ENCODE measurements around the gene PIBF1.

PIBF1 gene

DNA sequence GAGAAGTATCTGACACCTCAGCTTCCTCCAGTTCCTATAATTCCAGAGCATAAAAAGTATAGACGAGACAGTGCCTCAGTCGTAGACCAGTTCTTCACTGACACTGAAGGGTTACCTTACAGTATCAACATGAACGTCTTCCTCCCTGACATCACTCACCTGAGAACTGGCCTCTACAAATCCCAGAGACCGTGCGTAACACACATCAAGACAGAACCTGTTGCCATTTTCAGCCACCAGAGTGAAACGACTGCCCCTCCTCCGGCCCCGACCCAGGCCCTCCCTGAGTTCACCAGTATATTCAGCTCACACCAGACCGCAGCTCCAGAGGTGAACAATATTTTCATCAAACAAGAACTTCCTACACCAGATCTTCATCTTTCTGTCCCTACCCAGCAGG lies 279.9 kb downstream of the PIBF1 start:
- H3K27me3 ChIP-seq (ENCODE audit: control insufficient read depth in 2 of 2, insufficient read depth in 2 of 2, low read length in 2 of 2): no peaks in the 10 kb centered on the region
- peak overlapping the region; percentile 85 to 89 for H3K27ac ChIP-seq (ENCODE audit: low read depth in 2 of 2, low read length in 2 of 2)
- H3K4me1 ChIP-seq (ENCODE audit: control insufficient read depth in 2 of 2, insufficient read depth in 2 of 2, low read length in 2 of 2): peaks cover 3 to 5% of the 10 kb centered on the region in 2 donors
- peak overlapping the region; percentile 74 to 90 for H3K4me3 ChIP-seq (ENCODE audit: low read length in 2 of 2)
- peaks cover 20 to 32% of the 10 kb centered on the region in 2 donors for H3K36me3 ChIP-seq (ENCODE audit: control insufficient read depth in 2 of 2, insufficient read depth in 2 of 2, low read length in 2 of 2)
- H3K9ac ChIP-seq (ENCODE audit: low read depth in 1 of 2, low read length in 2 of 2): peak overlapping the region; percentile 86 to 93
- no peaks in the 10 kb centered on the region for H3K9me3 ChIP-seq (ENCODE audit: control insufficient read depth in 2 of 2, low read length in 2 of 2)

- no peaks in the 10 kb centered on the region for H3K27me3 ChIP-seq (ENCODE audit: control insufficient read depth in 2 of 2, insufficient read depth in 2 of 2, low read length in 2 of 2)
- H3K4me3 ChIP-seq (ENCODE audit: low read length in 2 of 2): peak overlapping the region; percentile 74 to 90
- H3K9ac ChIP-seq (ENCODE audit: low read depth in 1 of 2, low read length in 2 of 2): peak overlapping the region; percentile 86 to 93
- H3K9me3 ChIP-seq (ENCODE audit: control insufficient read depth in 2 of 2, low read length in 2 of 2): no peaks in the 10 kb centered on the region
- H3K4me1 ChIP-seq (ENCODE audit: control insufficient read depth in 2 of 2, insufficient read depth in 2 of 2, low read length in 2 of 2): peaks cover 3 to 7% of the 10 kb centered on the region in 2 donors
- peaks cover 22 to 32% of the 10 kb centered on the region in 2 donors for H3K36me3 ChIP-seq (ENCODE audit: control insufficient read depth in 2 of 2, insufficient read depth in 2 of 2, low read length in 2 of 2)
- peak overlapping the region; percentile 85 to 89 for H3K27ac ChIP-seq (ENCODE audit: low read depth in 2 of 2, low read length in 2 of 2)
These were observed 280.5 kb downstream of the PIBF1 start for GRCh38 chr13:73062468-73062867.

DNA sequence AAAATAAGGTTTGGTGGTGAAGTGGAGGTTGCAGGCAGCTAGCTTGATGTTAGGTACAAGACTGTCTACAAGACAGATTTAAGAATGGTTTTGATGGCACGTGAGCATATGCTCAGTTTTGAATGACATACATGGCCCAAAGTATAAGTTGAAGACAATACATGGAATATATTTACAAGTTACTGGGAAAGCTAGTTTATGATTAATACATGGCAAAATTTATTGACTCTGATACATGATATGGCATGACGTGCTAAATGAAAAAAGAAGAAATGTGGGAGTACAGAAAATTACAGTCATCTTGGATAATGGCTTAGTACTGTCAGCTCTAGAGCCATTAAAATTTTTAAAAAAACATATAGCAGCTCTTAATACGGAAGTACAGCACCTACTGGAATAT lies 281.2 kb downstream of the PIBF1 start:
- peak overlapping the region; percentile 63 to 86 for H3K9ac ChIP-seq (ENCODE audit: low read depth in 1 of 2, low read length in 2 of 2)
- peak overlapping the region; percentile 26 to 84 for H3K27ac ChIP-seq (ENCODE audit: low read depth in 2 of 2, low read length in 2 of 2)
- peak overlapping the region; percentile 74 to 90 for H3K4me3 ChIP-seq (ENCODE audit: low read length in 2 of 2)

GRCh38 chr13:73065036-73065435 lies 283.1 kb downstream of the PIBF1 start:
- Histone ChIP-seq H3K36me3 (ENCODE audit: control insufficient read depth in 2 of 2, insufficient read depth in 2 of 2, low read length in 2 of 2) (peaks cover 28 to 35% of the 10 kb centered on the region in 2 donors), H3K27me3 (ENCODE audit: control insufficient read depth in 2 of 2, insufficient read depth in 2 of 2, low read length in 2 of 2) (no peaks in the 10 kb centered on the region), H3K4me1 (ENCODE audit: control insufficient read depth in 2 of 2, insufficient read depth in 2 of 2, low read length in 2 of 2) (peaks cover 3 to 11% of the 10 kb centered on the region in 2 donors), H3K9ac (ENCODE audit: low read depth in 1 of 2, low read length in 2 of 2) (peak overlapping the region in 1 of 2 donors; percentile 86), H3K9me3 (ENCODE audit: control insufficient read depth in 2 of 2, low read length in 2 of 2) (no peaks in the 10 kb centered on the region), H3K27ac (ENCODE audit: low read depth in 2 of 2, low read length in 2 of 2) (peak overlapping the region; percentile 26 to 84), H3K4me3 (ENCODE audit: low read length in 2 of 2) (peak overlapping the region; percentile 36 to 90)

More for the DNA sequence above, 281.2 kb downstream of the PIBF1 start:
- Histone ChIP-seq H3K4me1 (ENCODE audit: control insufficient read depth in 2 of 2, insufficient read depth in 2 of 2, low read length in 2 of 2) (peaks cover 3 to 4% of the 10 kb centered on the region in 2 donors), H3K27me3 (ENCODE audit: control insufficient read depth in 2 of 2, insufficient read depth in 2 of 2, low read length in 2 of 2) (no peaks in the 10 kb centered on the region), H3K9me3 (ENCODE audit: control insufficient read depth in 2 of 2, low read length in 2 of 2) (no peaks in the 10 kb centered on the region), H3K36me3 (ENCODE audit: control insufficient read depth in 2 of 2, insufficient read depth in 2 of 2, low read length in 2 of 2) (peaks cover 26 to 34% of the 10 kb centered on the region in 2 donors)

DNA sequence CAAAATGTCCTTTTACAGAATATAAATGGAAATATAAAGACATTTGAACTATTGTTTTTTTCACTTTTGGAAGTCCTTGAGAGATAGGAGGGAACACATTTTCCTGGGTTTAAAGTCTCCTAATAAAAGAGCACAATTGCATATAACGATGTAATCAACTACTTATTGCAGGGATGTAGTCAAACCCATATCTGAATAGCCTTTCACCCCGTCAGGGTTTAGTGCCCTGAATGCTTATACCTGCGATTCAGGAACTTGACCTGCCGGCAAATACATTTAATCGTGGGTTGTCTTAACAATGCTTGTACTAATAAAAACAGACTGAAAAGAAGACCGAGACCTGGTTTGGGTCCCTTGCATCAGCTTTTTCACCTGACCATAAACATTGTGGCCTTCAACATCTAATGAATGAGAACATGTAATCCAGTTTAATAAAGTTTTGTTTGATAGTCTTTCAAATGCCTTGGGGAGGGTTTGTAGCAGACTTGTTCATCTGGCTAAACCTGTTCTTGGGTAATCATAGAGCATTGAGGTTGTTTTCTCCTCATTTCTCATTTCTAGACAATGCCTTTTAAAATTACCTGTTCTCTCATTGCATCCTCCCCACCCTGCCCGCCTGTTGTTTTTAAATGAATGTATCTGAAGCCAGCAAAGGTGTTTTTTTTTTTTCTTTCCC lies 283.9 kb downstream of the PIBF1 start:
- Histone ChIP-seq H3K27me3 (ENCODE audit: control insufficient read depth in 2 of 2, insufficient read depth in 2 of 2, low read length in 2 of 2) (no peaks in the 10 kb centered on the region), H3K9ac (ENCODE audit: low read depth in 1 of 2, low read length in 2 of 2) (peak overlapping the region in 1 of 2 donors; percentile 55), H3K27ac (ENCODE audit: low read depth in 2 of 2, low read length in 2 of 2) (peak overlapping the region; percentile 26 to 84), H3K36me3 (ENCODE audit: control insufficient read depth in 2 of 2, insufficient read depth in 2 of 2, low read length in 2 of 2) (peaks cover 30 to 35% of the 10 kb centered on the region in 2 donors), H3K4me3 (ENCODE audit: low read length in 2 of 2) (peak overlapping the region; percentile 40 to 90), H3K4me1 (ENCODE audit: control insufficient read depth in 2 of 2, insufficient read depth in 2 of 2, low read length in 2 of 2) (peaks cover 5 to 18% of the 10 kb centered on the region in 2 donors), H3K9me3 (ENCODE audit: control insufficient read depth in 2 of 2, low read length in 2 of 2) (no peaks in the 10 kb centered on the region)

Data from mucosa of rectum (tissue), 2 donors.